ENCODE data around the gene EXOSC10.

GRCh38 chr1:11070876-11071275, 28.8 kb downstream of the EXOSC10 start:
- TF ChIP-seq CTCF (conservative IDR thresholded peaks at IDR 0.05) = no peak
- no peak for TF ChIP-seq EZH2 (IDR thresholded peaks at IDR 0.05; ENCODE audit: low read depth)

Measured in PC-9 (cell line).